Colonic mucosa (tissue), 4 donors: ENCODE data around the gene MCCC2. TPM values are rescaled to one million over a fixed set of nuclear protein-coding genes. Genes with fewer than 3 reads are reported as not detected.
"Not testable (repeated sequence)": the region's sequence is repeated elsewhere in the genome, so short reads cannot be mapped to it uniquely, and the experiment has no call there.

Source experiments
- DNase-seq: peaks from one replicate; pipeline ENCODE4 v3.0.0-alpha.2; 2020
- H3K27ac ChIP-seq: fragments of 200-600 bp; one replicate; pipeline ENCODE4 v1.8.0; 2021
- H3K27me3 ChIP-seq: fragments of 200-600 bp; one replicate; pipeline ENCODE4 v1.8.0; 2021
- H3K36me3 ChIP-seq: fragments of 200-600 bp; one replicate; pipeline ENCODE4 v1.8.0; 2021
- H3K4me1 ChIP-seq: fragments of 200-600 bp; one replicate; pipeline ENCODE4 v1.8.0; 2021; ENCODE audit warnings: mild to moderate bottlenecking
- H3K4me3 ChIP-seq: fragments of 200-600 bp; one replicate; pipeline ENCODE4 v1.8.0; 2021
- H3K9ac ChIP-seq, 2 donors: one replicate each; pipeline ENCODE4 v1.7.0; 2013; ENCODE audit warnings: control low read depth in 2 of 2, low read depth in 2 of 2, low read length in 2 of 2
- H3K9me3 ChIP-seq: fragments of 200-600 bp; one replicate; pipeline ENCODE4 v1.8.0; 2021
- intact Hi-C: fragments of 100-400 bp; cut with DNase I; formaldehyde crosslinking; loops from one replicate; pipeline ENCODE4 v1.14.1; 2022
- total RNA-seq, 2 donors: library from RNA; stranded (reverse); fragmentation: NEBNext Ultra II Directional in 1 of 2; extraction: Animal tissue kit (Norgen Biotek cat#: 25700) in 1 of 2; gene quantifications; one replicate each; pipeline ENCODE4 v1.2.1, GENCODE V29; 2021
- TF ChIP-seq, protein P1 (sequence below): fragments of 200-600 bp; IDR thresholded peaks from one replicate; pipeline ENCODE4 v1.8.0; 2022; ENCODE audit warnings: antibody characterized with exemption, mild to moderate bottlenecking
- donor health status: healthy.
- donor health status: DM: no; HTN: no; CAD: no.
- donor health status: DM: no; HTN: no; CAD: no.

The MCCC2 gene
- total RNA-seq, 2 donors from 2014 or later = 56.8 to 68.7 TPM

DNA sequence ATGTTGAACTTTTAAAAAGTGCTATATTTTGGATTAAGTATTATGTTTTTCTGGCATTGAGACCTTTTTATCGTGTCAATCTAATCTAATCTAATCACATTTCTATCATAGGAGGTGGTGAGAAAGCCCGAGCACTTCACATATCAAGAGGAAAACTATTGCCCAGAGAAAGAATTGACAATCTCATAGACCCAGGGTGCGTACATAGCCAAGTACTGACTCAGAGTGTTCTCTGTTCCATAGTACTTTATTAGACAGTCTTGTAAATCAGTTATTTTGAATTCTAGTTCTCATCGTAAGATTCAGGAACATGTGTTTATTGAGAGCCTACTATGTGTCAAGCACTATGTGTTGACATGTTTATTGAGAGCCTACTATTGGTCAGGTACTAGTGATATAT lies 9.0 kb downstream of the MCCC2 start:
- Histone ChIP-seq H3K27ac (no peak overlapping the region), H3K36me3 (no peaks in the 10 kb centered on the region), H3K9me3 (no peaks in the 10 kb centered on the region), H3K4me3 (no peak overlapping the region), H3K4me1 (no peaks in the 10 kb centered on the region), H3K9ac (no peak overlapping the region), H3K27me3 (no peaks in the 10 kb centered on the region)
- TF ChIP-seq, protein P1, sequence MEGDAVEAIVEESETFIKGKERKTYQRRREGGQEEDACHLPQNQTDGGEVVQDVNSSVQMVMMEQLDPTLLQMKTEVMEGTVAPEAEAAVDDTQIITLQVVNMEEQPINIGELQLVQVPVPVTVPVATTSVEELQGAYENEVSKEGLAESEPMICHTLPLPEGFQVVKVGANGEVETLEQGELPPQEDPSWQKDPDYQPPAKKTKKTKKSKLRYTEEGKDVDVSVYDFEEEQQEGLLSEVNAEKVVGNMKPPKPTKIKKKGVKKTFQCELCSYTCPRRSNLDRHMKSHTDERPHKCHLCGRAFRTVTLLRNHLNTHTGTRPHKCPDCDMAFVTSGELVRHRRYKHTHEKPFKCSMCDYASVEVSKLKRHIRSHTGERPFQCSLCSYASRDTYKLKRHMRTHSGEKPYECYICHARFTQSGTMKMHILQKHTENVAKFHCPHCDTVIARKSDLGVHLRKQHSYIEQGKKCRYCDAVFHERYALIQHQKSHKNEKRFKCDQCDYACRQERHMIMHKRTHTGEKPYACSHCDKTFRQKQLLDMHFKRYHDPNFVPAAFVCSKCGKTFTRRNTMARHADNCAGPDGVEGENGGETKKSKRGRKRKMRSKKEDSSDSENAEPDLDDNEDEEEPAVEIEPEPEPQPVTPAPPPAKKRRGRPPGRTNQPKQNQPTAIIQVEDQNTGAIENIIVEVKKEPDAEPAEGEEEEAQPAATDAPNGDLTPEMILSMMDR = no peak
- intact Hi-C loops = no loop called here
- no peak for DNase-seq

DNA sequence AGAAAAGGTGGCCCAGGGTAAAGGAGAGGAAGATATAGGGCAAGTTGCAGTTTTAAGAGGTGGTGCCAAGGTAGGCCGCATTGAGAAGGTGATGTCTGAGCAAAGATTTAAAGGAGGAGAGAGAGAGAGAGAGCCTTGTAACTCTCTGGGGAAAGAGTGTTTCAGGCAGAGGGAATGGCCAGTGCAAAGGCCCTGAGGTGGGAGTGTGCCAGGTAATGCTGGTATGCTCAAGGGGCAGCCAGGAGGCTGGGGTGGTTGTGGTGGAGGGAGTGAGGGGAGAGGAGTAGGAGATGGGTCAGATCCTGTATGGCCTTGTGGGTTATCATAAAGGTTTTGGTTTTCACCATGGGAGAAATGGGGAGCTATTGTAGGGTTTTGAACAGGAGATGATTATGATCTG lies 9.9 kb downstream of the MCCC2 start:
- Histone ChIP-seq H3K4me3 (no peak overlapping the region), H3K36me3 (no peaks in the 10 kb centered on the region), H3K9me3 (no peaks in the 10 kb centered on the region), H3K9ac (no peak overlapping the region), H3K27ac (no peak overlapping the region), H3K27me3 (no peaks in the 10 kb centered on the region), H3K4me1 (no peaks in the 10 kb centered on the region)
- intact Hi-C loops = no loop called here
- TF ChIP-seq, protein P1 = no peak
- DNase-seq = no peak

DNA sequence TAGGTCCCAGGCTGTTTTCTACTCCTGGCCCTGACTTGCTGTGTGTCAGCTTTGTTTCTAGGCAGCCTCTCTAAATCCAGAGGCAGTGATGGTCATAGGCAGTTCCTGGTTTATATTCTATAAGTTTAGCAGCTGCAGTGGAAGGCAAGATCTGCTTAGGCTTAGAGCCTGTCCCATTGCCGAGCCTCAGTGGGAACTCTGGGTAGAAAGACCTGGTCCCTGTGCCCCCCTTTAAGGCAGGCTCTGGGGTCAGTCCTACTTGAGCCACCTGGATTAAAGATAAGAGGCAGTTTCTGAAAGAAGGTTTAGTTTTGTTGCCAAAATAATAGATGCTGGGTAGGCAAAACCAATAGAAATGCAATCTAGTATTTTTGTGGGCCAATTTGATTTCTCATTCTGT lies 13.6 kb downstream of the MCCC2 start:
- DNase-seq = no peak
- Histone ChIP-seq H3K9me3 (no peaks in the 10 kb centered on the region), H3K27me3 (no peaks in the 10 kb centered on the region), H3K4me3 (no peak overlapping the region), H3K4me1 (no peaks in the 10 kb centered on the region), H3K27ac (peak overlapping the region; percentile 42), H3K9ac (no peak overlapping the region), H3K36me3 (no peaks in the 10 kb centered on the region)
- TF ChIP-seq, protein P1 = no peak
- intact Hi-C loops = no loop called here

DNA sequence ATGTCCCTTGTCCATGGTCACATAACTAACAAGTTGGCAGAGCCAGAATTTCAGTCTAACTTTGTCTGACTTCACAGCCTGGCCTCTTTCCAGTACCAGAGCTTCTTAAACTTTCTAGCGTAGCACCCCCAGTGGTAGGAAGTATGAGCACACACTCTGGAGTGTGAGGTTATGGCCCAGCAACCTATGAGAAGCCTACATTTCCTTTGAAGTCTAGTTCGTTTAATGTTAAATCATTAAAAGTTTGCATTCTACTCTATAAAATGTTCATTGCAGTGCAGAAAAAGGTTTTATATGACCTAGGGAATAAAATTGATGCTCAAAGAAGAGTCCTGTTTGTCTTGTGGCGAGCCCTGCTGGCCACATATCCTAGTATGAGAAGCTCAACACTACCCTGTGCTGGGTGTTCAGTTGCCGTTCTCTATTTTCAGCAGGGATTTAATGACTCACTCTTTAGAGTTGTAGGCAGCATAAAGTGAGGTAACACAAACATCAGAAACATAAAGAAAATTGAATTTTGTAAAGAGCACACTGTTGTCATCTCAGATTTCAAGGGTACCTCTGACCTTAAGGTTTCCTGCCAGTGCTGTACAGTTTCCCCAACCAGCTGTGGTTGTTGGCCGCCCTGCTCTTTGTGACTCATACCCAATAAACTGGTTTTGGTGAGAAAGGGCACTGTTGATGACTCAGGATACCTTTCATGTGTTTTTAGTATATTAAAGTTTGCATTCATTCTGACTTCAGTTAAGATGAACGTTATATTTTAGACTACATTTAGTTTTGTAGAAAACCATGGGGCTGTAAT lies 14.3 kb downstream of the MCCC2 start:
- Histone ChIP-seq H3K9ac (no peak overlapping the region), H3K27me3 (no peaks in the 10 kb centered on the region), H3K9me3 (no peaks in the 10 kb centered on the region)

DNA sequence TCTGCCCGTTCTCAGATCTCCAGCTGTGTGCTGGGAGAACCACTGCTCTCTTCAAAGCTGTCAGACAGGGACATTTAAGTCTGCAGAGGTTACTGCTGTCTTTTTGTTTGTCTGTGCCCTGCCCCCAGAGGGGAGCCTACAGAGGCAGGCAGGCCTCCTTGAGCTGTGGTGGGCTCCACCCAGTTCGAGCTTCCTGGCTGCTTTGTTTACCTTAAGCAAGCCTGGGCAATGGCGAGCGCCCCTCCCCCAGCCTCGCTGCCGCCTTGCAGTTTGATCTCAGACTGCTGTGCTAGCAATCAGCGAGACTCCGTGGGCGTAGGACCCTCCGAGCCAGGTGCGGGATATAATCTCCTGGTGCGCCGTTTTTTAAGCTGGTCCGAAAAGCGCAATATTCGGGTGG lies 22.8 kb downstream of the MCCC2 start:
- DNase-seq, H3K36me3 ChIP-seq: not testable (repeated sequence)

More for the DNA sequence above, 14.3 kb downstream of the MCCC2 start:
- Histone ChIP-seq H3K27ac (peak overlapping the region; percentile 42), H3K36me3 (no peaks in the 10 kb centered on the region), H3K4me3 (no peak overlapping the region), H3K4me1 (no peaks in the 10 kb centered on the region)
- TF ChIP-seq, protein P1 = peak; percentile 66
- DNase-seq = peak; percentile 73
- intact Hi-C loops = no loop called here

DNA sequence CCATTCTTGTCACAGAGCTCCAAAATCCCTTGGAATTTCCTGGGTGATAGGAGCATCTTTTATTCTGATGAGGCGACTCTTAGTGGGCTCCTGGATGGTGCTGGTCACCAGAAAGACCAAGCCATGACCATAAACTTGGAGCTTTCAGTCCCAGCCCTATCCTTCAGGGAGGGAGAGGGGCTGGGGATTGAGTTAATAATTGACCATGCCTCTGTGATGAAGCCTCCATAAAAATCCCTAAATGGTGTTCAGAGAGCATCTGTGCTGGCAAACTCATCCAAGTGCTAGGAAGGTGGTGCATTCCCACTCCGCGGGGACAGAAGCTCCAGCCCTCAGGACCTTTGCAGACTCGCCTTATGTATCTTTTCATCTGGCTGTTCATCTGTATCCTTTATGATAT lies 28.7 kb downstream of the MCCC2 start:
- Histone ChIP-seq H3K36me3 (no peaks in the 10 kb centered on the region), H3K27ac (no peak overlapping the region), H3K27me3 (no peaks in the 10 kb centered on the region), H3K4me3 (no peak overlapping the region), H3K4me1 (no peaks in the 10 kb centered on the region), H3K9ac (no peak overlapping the region), H3K9me3 (no peaks in the 10 kb centered on the region)
- DNase-seq = no peak
- TF ChIP-seq, protein P1 = no peak
- intact Hi-C loops = no loop called here

More for the DNA sequence above, 22.8 kb downstream of the MCCC2 start:
- H3K4me1 ChIP-seq, H3K9ac ChIP-seq, intact Hi-C loops, H3K9me3 ChIP-seq, H3K4me3 ChIP-seq, H3K27ac ChIP-seq, H3K27me3 ChIP-seq: not testable (repeated sequence)
